ENCODE data around the gene ZC3H18. TPM values are rescaled to one million over a fixed set of nuclear protein-coding genes. Genes with fewer than 3 reads are reported as not detected.

Gene ZC3H18
- total RNA-seq, 1 donor from 2014 or later, result 48.9 TPM

- Mint-ChIP-seq H3K4me3 (ENCODE audit: unreplicated experiment) (no peak overlapping the region), H3K36me3 (ENCODE audit: unreplicated experiment) (no peaks in the 10 kb centered on the region), H3K27ac (ENCODE audit: unreplicated experiment) (no peak overlapping the region), H3K9me3 (ENCODE audit: unreplicated experiment) (peaks cover 7% of the 10 kb centered on the region), H3K27me3 (ENCODE audit: unreplicated experiment) (peaks cover 11% of the 10 kb centered on the region), H3K4me1 (ENCODE audit: low read depth, unreplicated experiment) (peaks cover 7% of the 10 kb centered on the region)
- no peak for DNase-seq
- TF ChIP-seq, protein P1, sequence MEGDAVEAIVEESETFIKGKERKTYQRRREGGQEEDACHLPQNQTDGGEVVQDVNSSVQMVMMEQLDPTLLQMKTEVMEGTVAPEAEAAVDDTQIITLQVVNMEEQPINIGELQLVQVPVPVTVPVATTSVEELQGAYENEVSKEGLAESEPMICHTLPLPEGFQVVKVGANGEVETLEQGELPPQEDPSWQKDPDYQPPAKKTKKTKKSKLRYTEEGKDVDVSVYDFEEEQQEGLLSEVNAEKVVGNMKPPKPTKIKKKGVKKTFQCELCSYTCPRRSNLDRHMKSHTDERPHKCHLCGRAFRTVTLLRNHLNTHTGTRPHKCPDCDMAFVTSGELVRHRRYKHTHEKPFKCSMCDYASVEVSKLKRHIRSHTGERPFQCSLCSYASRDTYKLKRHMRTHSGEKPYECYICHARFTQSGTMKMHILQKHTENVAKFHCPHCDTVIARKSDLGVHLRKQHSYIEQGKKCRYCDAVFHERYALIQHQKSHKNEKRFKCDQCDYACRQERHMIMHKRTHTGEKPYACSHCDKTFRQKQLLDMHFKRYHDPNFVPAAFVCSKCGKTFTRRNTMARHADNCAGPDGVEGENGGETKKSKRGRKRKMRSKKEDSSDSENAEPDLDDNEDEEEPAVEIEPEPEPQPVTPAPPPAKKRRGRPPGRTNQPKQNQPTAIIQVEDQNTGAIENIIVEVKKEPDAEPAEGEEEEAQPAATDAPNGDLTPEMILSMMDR (IDR thresholded peaks at IDR 0.05; ENCODE audit: partially characterized antibody, unreplicated experiment), result no peak
Measured at GRCh38 chr16:88530051-88530857, 39.9 kb upstream of the ZC3H18 start.

DNA sequence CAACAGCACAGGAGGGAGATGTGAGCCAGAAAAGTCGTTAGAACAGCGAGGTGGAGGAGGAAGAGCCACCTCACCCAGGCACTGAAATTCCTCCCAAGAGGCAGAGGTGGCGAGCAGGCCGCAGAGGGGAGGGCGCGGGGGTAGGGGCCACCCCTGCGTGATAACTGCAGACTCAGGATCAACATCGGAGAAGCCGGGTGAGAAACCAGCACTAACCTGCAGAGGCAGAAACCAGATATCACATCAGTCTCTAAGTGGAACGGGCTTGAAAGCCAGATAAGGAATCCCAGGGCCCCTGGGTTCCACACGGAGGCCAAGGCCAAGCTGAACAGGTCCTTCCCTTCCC lies 39.4 kb upstream of the ZC3H18 start:
- H3K9me3 Mint-ChIP-seq (ENCODE audit: unreplicated experiment), result peaks cover 6% of the 10 kb centered on the region
- peaks cover 7% of the 10 kb centered on the region for H3K4me1 Mint-ChIP-seq (ENCODE audit: low read depth, unreplicated experiment)
- no peaks in the 10 kb centered on the region for H3K36me3 Mint-ChIP-seq (ENCODE audit: unreplicated experiment)
- no peak overlapping the region for H3K27ac Mint-ChIP-seq (ENCODE audit: unreplicated experiment)
- H3K27me3 Mint-ChIP-seq (ENCODE audit: unreplicated experiment), result peaks cover 11% of the 10 kb centered on the region
- no peak overlapping the region for H3K4me3 Mint-ChIP-seq (ENCODE audit: unreplicated experiment)
- TF ChIP-seq, protein P1 (IDR thresholded peaks at IDR 0.05; ENCODE audit: partially characterized antibody, unreplicated experiment), result no peak
- no peak for DNase-seq

DNA sequence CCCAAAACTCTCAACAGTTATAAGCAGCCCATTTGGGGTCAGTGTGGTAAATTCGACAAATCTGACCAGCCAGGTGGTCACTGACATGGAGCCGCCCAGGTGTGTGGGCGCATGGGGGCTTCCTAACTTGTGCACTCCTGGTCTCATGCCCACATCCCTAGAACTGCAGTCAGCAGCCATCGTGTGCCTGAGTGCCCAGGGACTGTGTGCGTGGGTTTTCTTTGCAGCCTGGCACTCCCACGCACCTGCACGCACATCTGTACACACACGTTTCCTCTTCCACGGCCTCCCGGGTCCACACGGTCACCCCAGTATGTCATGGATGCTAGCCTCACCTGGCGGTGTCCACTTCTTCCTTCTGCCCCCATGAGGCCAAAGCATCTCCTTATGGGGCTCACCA lies 38.9 kb upstream of the ZC3H18 start:
- Mint-ChIP-seq H3K27ac (ENCODE audit: unreplicated experiment) (no peak overlapping the region), H3K9me3 (ENCODE audit: unreplicated experiment) (peaks cover 9% of the 10 kb centered on the region), H3K4me1 (ENCODE audit: low read depth, unreplicated experiment) (peaks cover 7% of the 10 kb centered on the region), H3K4me3 (ENCODE audit: unreplicated experiment) (no peak overlapping the region), H3K27me3 (ENCODE audit: unreplicated experiment) (peaks cover 14% of the 10 kb centered on the region), H3K36me3 (ENCODE audit: unreplicated experiment) (no peaks in the 10 kb centered on the region)
- DNase-seq, result no peak
- TF ChIP-seq, protein P1 (IDR thresholded peaks at IDR 0.05; ENCODE audit: partially characterized antibody, unreplicated experiment), result no peak

DNA sequence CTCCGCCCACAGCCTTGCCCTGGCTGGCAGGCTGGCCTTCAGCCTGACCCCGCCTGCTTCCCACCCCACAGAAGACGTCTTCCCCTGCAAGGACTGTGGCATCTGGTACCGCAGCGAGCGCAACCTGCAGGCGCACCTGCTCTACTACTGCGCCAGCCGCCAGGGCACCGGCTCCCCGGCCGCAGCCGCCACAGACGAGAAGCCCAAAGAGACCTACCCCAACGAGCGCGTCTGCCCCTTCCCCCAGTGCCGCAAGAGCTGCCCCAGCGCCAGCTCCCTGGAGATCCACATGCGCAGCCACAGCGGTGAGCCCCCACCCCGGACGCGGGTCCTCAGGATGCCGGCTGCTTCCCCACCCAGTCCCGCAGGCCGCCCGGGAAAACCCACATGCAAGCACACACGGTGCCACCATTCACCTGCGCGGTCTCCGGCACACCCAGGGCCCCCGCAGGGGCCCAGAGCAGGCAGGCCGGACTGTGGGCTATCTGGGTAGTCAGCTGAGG lies 38.2 kb upstream of the ZC3H18 start:
- TF ChIP-seq, protein P1 (IDR thresholded peaks at IDR 0.05; ENCODE audit: partially characterized antibody, unreplicated experiment), result no peak
- no peak overlapping the region for H3K27ac Mint-ChIP-seq (ENCODE audit: unreplicated experiment)

More for the DNA sequence above, 38.2 kb upstream of the ZC3H18 start:
- peaks cover 9% of the 10 kb centered on the region for H3K9me3 Mint-ChIP-seq (ENCODE audit: unreplicated experiment)
- no peaks in the 10 kb centered on the region for H3K36me3 Mint-ChIP-seq (ENCODE audit: unreplicated experiment)
- H3K4me3 Mint-ChIP-seq (ENCODE audit: unreplicated experiment), result no peak overlapping the region
- H3K27me3 Mint-ChIP-seq (ENCODE audit: unreplicated experiment), result peaks cover 14% of the 10 kb centered on the region
- H3K4me1 Mint-ChIP-seq (ENCODE audit: low read depth, unreplicated experiment), result peaks cover 7% of the 10 kb centered on the region
- no peak for DNase-seq
